ENCODE results near the gene IPO11. TPM values are rescaled to one million over a fixed set of nuclear protein-coding genes. Genes with fewer than 3 reads are reported as not detected.

The IPO11 gene
- total and polyA plus RNA-seq, 2 of the 13 experiments (the other 11 are each of a cell fraction or from before 2014, with no cell fraction given) = 13.9 to 24.4 TPM

GRCh38 chr5:62412549-62413329 is at the start of gene IPO11 (continued):
- TF ChIP-seq AKNA (CRISPR knock-in tag; IDR thresholded peaks at IDR 0.05; ENCODE audit: borderline replicate concordance) (no peak), MEF2D (CRISPR knock-in tag; IDR thresholded peaks at IDR 0.05) (peak; percentile 35; the same call in 1 of the 2 replicates), TARDBP (CRISPR knock-in tag; IDR thresholded peaks at IDR 0.05) (peak; percentile 88), RARG (CRISPR knock-in tag; IDR thresholded peaks at IDR 0.05; ENCODE audit: low read depth) (no peak), ZNF546 (CRISPR knock-in tag; conservative IDR thresholded peaks at IDR 0.05) (no peak), ZNF605 (CRISPR knock-in tag; IDR thresholded peaks at IDR 0.05) (peak; percentile 33; the same call in 1 of the 2 replicates), BORCS8-MEF2B (CRISPR knock-in tag; IDR thresholded peaks at IDR 0.05) (no peak; the same call in 1 of the 2 replicates), ZNF501 (CRISPR knock-in tag; IDR thresholded peaks at IDR 0.05) (peak; percentile 88; the same call in 1 of the 2 replicates), NR2F2 (IDR thresholded peaks at IDR 0.05; ENCODE audit: borderline replicate concordance, low read depth) (no peak), ZNF570 (CRISPR knock-in tag; IDR thresholded peaks at IDR 0.05; ENCODE audit: borderline replicate concordance) (no peak), NR1H2 (CRISPR knock-in tag; IDR thresholded peaks at IDR 0.05; ENCODE audit: borderline replicate concordance, low read depth) (no peak), XRCC5 (optimal IDR thresholded peaks at IDR 0.05; ENCODE audit: low read length) (no peak), ZNF558 (CRISPR knock-in tag; IDR thresholded peaks at IDR 0.05; ENCODE audit: borderline replicate concordance) (no peak), ZNF577 (CRISPR knock-in tag; IDR thresholded peaks at IDR 0.05; ENCODE audit: borderline replicate concordance, low read depth) (no peak), PRMT3 (CRISPR knock-in tag; IDR thresholded peaks at IDR 0.05; ENCODE audit: borderline replicate concordance, low read depth) (no peak), BRCA1 (CRISPR knock-in tag; IDR thresholded peaks at IDR 0.05) (no peak), SOX5 (CRISPR knock-in tag; IDR thresholded peaks at IDR 0.05; ENCODE audit: borderline replicate concordance) (peak; percentile 22; the same call in 1 of the 2 replicates), SUZ12 (IDR thresholded peaks at IDR 0.05; ENCODE audit: low read depth, low read length) (no peak), PHB2 (IDR thresholded peaks at IDR 0.05; ENCODE audit: partially characterized antibody) (no peak), FLYWCH1 (CRISPR knock-in tag; IDR thresholded peaks at IDR 0.05) (no peak), HDAC1 (CRISPR knock-in tag; IDR thresholded peaks at IDR 0.05) (peak; percentile 99)
- TF ChIP-seq, protein P1, sequence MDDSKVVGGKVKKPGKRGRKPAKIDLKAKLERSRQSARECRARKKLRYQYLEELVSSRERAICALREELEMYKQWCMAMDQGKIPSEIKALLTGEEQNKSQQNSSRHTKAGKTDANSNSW (CRISPR knock-in tag; IDR thresholded peaks at IDR 0.05; ENCODE audit: borderline replicate concordance) = no peak
- TF ChIP-seq, protein P2, sequence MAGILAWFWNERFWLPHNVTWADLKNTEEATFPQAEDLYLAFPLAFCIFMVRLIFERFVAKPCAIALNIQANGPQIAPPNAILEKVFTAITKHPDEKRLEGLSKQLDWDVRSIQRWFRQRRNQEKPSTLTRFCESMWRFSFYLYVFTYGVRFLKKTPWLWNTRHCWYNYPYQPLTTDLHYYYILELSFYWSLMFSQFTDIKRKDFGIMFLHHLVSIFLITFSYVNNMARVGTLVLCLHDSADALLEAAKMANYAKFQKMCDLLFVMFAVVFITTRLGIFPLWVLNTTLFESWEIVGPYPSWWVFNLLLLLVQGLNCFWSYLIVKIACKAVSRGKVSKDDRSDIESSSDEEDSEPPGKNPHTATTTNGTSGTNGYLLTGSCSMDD (CRISPR knock-in tag; IDR thresholded peaks at IDR 0.05) = no peak

All from HepG2 (cell line).